Activated T-cell treated with anti-CD3 and anti-CD28 coated beads for 48 hours (primary cell): ENCODE measurements around the gene COPS6.
A peak's percentile ranks its signal among the peaks of the same experiment; 100 is the strongest.

Experiments used
- DNase-seq: peaks from one replicate; pipeline ENCODE4 v3.0.0-alpha.2; 2020; ENCODE audit warnings: low read depth

The COPS6 gene

DNA sequence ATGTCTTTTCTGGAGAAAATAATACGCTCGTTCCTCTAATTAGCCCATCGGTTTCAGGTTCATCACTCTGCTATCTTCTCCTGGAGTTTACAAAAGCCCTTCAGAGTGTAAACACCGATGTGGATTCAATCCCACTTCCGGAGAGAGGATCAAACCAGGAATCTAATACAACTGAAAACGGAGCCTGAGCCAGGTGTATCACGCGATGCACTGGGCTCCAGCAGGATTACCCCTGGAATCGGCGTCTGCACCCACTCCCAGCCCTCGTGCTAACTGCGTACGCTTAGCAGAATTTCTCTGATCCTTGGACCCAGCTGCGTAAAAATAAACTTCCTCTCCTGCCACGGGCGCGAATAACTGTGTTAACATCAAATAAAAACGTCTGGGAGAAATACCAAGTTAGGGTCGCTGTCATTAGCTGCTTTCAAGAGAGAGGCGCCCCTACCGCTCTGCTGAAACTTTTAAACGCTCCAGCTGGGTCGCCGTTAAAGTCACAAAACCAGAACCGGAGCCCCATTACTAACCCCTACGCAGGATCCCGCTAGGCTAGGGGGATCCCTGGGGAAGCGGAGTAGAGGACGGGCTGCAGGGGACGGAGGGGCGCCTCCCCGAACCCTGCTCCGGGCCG lies 7.7 kb upstream of the COPS6 start:
- DNase-seq, result no peak

DNA sequence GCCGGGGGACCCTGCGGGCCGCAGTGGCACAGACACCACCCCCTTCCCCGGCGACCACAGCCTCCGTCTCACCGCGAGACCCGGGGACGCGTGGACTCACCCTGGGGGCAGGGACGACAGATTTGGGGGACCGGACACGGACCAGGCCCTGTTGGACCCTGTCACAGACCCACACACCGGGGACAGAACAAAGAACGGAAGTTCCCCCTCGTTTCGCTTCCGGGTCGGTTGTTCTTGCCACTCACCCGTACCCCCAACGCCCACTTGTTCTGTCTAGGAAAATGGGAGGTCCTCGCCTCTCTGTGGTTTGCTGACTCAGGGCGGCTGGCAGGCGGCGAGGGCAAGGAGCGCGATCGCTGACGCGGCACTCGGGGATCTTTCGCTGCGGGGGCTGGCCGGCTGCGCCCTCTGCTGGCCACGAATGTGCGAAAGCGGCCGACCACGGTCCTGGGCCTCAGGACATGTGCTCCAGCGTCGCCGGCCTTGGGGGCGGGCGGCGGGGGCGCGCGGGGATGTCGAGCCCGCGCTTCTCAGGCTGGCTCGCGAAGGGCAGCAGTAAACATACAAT lies 7.2 kb upstream of the COPS6 start, which contains the start of gene ZNF3:
TSS of gene ZNF3 (minus strand) at position 189 of the 568 bp plus-strand sequence. CDS start 4,366 bp downstream, outside the sequence.
- DNase-seq, result peak; percentile 99

DNA sequence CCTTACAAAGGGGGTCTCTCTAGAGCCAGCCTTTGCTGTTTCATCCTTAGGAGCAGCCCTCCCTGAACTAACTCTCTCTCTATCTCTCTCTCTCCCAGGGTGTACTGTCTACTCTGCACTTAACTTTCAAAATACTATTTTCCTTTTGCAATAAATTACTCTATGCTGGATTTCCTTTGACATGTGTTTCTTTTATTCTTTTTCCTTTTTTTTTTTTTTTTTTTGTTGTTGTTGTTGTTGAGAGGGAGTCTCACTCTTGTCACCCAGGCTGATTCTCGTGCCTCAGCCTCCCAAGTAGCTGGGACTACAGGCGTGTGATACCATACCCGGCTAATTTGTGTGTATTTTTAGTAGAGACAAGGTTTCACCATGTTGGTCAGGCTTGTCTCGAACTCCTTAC lies 5.8 kb upstream of the COPS6 start:
- no peak for DNase-seq

DNA sequence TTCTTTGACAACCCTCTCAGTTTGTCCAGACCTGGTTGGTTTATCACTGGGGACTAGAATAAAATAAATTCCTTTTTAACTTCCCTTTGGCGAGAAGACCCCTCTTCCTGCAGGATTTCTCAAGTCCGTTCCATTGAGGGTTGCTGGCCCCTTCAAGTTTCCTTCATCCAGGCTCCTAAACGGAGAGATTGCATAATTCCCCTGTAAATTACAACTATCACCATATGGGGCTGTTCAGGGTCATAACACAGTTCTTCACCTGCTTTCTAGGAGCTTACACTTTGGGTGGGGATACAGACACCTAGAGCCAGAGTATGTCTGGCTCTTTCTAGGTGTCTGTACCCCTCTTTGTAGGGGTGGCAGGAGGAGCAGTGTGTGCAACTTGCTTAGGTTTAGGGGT lies 3.3 kb upstream of the COPS6 start:
- DNase-seq, result no peak

DNA sequence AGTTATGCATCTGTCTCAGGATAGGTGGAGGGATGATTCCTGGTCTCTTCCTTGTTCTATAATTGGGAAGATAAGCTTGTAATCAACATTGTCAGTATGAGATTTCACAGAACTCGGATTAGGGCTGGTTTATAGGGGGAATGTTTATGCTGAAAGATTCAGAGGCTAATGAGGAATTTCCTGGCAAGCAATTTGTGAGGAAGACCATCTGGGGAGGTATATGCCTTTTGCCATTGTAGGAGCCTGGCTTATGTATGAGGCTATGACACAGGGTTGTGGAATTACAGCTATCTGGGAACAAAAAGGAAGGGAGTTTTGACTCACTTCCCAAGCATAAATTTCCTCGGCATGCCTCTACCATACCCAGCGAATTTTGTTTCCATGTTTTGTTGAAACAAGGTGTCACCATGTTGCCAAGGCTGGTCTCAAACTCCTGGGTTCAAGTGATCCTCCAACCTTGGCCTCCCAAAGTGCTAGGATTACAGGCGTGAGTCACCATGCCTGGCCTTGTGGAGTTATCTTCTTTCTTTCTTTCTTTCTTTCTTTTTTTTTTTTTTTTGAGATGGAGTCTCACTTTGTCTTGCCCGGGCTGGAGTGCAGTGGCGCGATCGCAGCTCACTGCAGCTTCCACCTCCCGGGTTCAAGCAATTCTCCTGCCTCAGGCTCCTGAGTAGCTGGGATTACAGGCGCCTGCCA lies 1.6 kb upstream of the COPS6 start:
- DNase-seq, result no peak

DNA sequence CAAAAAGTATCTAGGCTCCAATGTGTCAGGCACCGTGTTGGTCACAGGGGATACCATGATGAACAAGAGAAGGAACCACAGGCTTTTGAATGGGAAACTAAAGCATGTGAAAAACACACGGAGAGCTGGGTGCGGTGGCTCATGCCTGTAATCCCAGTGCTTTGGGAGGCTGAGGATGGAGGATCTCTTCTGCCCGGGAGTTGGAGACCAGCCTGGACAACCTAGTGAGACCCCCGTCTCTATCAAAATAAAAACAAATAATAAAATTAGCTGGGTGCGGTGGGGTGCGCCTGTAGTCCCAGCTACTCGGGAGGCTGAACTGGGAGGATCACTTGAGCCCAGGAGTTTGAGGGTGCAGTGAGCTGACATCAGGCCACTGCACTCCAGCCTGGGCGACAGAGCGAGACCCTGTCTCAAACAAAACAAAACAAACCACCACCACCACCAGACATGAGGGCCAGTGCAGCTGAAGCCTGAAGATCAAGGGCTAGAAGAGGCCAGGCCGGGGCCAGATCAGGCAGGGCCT lies 611 bp upstream of the COPS6 start:
- no peak for DNase-seq

DNA sequence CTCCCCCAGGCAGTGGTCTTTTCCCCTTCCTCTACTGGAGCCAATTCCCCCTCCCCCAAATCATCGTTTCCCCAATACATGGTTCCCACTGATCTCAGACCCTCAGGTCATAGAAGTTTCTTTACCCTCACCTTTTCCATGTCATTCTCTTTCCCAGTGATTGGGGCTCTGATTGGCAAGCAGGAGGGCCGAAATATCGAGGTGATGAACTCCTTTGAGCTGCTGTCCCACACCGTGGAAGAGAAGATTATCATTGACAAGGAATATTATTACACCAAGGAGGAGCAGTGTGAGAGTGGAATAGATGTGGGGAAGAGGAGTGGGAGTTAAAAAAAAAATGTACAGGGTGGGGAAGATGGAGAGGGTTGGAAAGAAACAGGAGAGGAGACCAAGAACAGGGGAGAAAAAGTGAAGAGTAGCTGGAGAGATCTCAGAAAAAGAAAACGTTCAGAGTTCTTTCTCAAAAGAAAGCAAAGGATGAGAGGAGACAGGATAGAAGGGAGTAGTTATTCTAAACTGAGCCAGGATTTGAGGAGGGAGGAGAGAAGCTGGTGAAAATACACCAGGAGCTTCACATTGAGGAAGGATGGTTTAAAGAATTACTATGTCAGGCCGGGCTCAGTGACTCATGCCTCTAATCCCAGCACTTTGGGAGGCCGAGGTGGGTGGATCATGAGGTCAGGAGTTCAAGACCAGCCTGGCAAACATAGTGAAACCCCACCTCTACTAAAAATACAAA lies 858 bp downstream of the COPS6 start:
- DNase-seq, result no peak

DNA sequence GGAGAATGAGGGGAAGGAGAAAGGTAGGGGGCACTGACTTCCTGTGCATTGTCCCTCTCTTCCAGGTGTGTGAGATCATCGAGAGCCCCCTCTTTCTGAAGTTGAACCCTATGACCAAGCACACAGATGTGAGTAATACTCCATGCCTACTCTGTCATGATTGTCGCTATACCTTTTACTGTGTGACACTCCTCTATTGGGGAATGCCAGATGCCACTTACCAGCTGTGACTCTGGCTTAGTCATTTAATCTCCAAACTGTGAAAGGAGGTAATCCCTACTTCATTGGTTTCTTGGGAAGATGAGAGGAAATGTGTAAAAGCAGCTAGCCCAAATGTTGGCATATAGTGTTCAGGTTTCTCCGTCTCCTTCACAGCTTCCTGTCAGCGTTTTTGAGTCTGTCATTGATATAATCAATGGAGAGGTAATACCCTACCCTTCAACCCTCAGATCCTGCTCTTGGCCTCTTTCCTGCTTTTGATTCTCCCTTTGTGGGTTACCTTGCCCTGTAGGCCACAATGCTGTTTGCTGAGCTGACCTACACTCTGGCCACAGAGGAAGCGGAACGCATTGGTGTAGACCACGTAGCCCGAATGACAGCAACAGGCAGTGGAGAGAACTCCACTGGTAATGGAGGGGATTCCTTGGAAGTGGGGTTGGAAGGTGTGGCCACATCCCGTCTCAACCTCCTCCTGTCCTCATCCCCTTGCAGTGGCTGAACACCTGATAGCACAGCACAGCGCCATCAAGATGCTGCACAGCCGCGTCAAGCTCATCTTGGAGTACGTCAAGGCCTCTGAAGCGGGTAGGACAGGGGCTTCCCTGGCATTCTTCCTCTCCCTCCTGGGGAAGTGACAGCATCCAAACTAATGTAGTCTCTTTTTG lies 2.0 kb downstream of the COPS6 start:
- no peak for DNase-seq

DNA sequence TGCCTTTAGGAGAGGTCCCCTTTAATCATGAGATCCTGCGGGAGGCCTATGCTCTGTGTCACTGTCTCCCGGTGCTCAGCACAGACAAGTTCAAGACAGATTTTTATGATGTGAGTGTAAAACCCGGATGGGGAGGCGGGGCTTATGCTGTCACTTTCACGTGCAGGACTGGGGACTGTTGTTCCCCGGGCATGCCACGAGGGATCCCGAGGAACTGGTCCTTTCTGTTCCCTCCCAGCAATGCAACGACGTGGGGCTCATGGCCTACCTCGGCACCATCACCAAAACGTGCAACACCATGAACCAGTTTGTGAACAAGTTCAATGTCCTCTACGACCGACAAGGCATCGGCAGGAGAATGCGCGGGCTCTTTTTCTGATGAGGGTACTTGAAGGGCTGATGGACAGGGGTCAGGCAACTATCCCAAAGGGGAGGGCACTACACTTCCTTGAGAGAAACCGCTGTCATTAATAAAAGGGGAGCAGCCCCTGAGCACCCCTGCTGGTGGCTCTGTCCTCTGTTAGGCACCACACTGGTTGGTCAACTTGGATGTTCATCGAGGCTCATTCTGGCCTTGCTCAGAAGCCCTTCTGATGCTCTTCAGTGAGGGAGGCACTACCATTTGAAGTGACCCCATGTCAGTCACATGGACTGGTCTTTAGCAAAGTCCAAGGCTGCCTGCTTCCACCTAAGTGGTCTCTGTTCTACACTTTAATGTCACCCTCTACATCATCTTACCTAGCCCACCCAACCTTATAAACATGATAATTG lies 2.8 kb downstream of the COPS6 start:
- peak; percentile 23 for DNase-seq

DNA sequence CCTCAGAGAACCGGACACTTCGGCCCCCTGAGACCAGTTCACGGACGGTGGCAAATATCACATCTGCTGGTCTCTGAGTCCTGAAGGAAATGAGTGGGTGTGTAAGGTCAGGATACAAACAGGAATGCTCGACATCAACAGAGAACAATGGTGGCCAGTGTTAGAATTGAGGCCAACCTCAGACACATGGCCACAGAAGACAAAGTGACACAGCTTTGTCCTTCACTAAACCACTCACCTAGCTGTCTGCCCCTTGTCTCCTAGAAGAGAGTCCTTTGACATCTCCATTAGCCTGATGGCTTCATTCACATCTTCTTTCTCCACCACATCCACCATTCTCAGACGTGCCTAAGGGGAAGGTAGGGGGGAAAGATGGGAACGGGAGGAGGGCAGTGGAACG lies 4.3 kb downstream of the COPS6 start:
- DNase-seq, result no peak

DNA sequence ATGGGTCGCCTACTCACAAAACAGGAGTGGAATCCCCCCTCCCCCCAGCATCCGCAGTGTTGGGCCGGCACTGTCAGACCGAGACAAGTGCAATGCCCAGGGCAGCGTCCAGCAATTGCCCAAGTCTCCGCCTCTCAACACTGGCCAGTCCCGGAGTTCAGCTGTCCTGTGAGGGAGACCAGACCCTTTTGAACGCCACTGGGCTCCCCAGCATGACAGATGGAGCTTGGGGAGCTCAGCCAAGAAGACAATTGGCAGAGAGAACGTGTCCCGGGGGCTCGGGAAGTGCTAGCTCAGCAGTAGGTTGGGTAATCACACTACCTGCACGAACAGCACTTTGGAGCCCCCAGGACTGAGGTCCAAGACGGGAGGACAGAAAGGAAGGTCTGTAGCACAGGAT lies 4.7 kb downstream of the COPS6 start:
- no peak for DNase-seq

DNA sequence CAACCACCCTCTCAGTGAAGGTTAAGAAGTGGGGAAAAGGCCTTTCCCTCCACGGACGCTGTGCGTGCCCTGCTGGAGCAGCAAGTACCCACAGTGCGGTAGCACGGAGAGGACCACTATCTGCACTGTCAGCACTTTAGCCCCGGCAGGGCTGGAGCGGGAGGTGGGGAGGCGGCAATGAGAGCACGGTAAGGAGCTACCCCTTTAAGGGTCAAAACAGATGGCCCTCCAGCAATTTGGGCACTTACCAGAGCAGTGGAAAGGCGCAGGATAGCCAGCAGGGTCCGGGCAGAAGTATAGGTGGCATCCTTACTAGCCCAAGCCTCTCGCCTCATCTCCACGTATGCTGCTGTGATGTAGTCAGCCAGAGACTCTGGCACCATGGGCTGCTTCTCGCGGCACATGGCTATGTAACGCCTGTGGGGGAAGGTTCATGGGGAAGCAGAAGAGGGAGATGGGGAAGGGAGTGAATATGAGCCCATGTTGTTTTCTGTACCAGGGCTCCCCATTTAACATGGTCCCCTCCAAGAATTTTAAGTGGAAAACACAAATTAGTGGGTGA lies 5.2 kb downstream of the COPS6 start:
- DNase-seq, result no peak

DNA sequence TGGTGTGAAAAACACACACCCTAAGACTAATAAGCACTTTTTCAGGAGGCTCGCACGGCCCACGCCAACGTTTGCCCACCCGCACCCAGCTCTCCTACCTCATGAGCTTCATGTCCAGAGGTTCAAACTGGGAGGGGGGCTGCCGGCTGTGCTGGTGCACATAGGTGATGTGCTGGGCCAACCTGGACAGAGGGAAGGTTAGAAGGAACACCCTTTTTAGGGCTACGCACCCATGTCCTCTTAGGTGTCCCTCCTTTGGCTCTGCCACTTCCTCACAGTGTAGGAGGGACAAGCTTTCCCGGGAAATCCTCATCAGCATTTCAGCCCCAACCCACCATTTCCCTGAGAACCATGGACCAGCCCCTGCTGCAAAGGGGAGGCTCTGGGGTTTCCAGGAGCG lies 6.5 kb downstream of the COPS6 start:
- DNase-seq, result no peak

DNA sequence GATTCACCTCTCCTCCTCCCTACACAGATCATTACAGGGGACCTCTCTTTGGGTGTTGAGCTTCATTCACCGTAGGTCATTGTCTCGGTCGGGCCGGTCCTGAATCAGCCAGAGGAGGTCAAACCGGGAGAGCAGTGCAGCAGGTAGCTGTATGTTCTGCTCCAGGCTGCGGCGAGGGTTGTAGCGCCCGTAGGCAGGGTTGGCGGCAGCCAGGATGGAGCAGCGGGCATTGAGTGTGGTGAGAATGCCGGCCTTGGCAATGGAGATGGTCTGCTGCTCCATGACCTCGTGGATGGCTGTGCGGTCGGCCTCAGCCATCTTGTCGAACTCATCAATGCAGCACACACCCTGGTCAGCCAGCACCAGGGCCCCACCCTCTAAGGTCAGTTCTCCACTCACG lies 6.9 kb downstream of the COPS6 start:
- DNase-seq, result no peak

DNA sequence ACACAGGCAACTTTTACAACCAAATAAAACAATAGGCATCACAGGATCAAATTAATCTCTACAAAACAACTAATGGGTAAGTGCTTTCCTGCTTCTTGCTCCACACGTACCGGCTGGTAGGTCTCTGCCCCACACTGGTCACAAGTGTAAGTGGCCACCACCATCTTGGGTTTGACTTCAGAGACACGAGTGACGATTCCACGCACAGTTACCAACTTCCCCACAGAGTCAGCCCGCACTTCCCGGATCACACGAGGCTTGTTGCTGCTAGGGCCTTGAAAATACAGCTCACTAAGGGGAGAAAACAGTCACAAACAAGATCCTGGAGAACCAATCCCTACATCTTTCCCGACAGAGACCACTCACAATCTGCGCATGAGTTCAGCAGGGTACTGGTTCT lies 10.1 kb downstream of the COPS6 start:
- no peak for DNase-seq

DNA sequence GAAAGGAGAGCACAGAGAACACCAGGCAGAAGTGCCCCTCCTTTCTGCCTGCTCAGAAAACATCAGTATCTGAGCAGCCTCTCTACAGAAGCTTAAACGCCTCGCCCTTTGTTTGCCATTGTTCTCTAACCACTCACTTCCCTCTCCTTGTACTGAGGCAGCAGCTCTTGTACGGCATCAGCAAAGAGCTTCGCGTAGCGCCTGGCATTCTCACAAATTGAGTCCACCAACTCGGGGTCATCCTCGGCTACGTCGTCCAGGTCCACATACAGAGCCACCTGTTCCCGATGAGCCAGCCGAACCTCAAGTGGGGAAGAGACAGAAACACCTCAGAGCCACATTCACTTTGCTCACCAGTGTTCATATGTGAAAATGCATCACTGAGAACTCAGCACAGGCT lies 10.7 kb downstream of the COPS6 start:
- no peak for DNase-seq

DNA sequence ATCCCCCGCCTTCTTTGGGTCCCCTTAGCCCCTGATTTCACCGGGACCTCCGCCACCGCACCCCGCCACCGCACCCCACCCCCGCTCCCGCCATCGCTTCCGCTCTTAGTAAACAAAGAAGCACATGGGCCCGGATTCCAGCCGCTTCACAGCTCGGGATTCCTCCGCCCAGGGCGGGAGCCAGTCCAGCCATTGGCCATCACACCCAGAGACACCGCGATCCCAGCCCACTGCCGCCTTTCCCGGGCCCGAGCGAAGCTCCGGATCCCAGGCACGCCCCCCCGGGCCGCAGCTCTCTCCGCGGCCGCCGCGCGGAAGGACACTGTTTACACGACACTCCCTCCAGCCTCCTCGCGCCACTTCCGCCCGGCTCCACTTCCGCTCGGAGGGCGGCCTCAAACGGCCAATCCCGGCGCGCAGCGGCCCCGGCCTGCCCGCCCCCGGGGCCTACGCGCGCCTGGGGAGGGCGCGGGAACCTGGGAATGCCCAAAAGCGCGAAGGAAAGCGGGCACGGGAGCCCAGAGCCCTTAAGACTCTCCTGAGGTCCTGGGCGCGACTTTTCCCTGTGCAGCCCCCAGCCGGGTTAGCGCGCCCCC lies 11.7 kb downstream of the COPS6 start:
- peak; percentile 86 for DNase-seq

DNA sequence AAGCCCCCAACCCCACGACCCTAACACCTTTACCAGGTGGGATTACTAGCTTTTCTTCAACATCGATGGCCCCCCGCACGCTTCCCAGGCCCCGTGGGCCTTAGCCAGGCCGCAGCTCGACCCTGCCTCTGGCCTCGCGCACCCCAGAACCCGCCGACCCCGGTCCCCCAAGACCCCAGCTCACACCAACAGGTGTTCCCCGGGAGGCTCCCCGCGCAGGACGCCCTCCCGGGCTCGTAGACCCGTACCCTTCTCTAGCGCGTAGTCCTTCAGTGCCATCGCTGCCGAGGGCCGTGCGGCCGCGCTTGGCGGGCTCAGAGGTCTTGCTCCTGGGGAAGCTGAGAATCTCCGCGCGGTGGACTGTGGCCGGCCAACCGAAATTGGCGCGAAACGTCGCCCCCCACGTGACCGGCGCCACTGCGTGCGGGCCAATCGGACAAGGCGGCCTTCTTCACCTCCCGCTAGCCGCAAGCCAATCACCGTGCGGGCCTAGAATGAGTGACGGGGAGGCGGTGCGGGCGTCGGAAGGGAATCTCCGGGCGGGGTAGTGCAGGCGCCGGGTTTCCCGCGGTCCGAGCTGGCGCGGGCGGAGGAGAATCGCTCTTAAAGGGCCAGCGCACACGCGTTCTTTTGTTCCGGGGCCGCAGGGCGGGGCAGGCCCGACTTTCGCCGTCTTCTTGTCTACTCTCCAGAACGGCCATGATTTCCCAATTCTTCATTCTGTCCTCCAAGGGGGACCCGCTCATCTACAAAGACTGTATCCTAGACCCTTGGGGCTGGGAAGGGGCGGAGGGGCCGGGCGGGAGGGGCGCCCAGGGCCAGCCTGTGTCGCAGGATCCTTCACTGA lies 12.5 kb downstream of the COPS6 start, which contains the start of the genes AP4M1 and MCM7:
TSS of gene AP4M1 (plus strand) at position 628 of the 847 bp plus-strand sequence. CDS start at position 700, 72 bp downstream.
TSS of gene MCM7 (minus strand) at position 382 of the 847 bp plus-strand sequence. CDS start at position 279, 103 bp downstream.
- peak; percentile 97 for DNase-seq
